Peyer's patch (tissue), 4 donors: ENCODE measurements around the gene NPDC1.

Experiments
- POLR2A ChIP-seq, 2 donors: fragments of 450-650 bp; IDR thresholded peaks; one replicate each; pipeline ENCODE4 v1.5.1; 2017; ENCODE audit warnings: antibody characterized with exemption in 2 of 2, mild to moderate bottlenecking in 2 of 2, moderate library complexity in 2 of 2
- TF ChIP-seq, protein P1 (sequence below), 6 experiments: fragments of 450-650 bp in 4 of 6; fragments of 200-600 bp in 2 of 6; sonication (generic) in 1 of 6; IDR thresholded peaks; one replicate each; pipeline ENCODE4 v1.5.1; 2017 to 2019; ENCODE audit warnings: antibody characterized with exemption in 6 of 6, mild to moderate bottlenecking in 3 of 6, moderate library complexity in 1 of 6

DNA sequence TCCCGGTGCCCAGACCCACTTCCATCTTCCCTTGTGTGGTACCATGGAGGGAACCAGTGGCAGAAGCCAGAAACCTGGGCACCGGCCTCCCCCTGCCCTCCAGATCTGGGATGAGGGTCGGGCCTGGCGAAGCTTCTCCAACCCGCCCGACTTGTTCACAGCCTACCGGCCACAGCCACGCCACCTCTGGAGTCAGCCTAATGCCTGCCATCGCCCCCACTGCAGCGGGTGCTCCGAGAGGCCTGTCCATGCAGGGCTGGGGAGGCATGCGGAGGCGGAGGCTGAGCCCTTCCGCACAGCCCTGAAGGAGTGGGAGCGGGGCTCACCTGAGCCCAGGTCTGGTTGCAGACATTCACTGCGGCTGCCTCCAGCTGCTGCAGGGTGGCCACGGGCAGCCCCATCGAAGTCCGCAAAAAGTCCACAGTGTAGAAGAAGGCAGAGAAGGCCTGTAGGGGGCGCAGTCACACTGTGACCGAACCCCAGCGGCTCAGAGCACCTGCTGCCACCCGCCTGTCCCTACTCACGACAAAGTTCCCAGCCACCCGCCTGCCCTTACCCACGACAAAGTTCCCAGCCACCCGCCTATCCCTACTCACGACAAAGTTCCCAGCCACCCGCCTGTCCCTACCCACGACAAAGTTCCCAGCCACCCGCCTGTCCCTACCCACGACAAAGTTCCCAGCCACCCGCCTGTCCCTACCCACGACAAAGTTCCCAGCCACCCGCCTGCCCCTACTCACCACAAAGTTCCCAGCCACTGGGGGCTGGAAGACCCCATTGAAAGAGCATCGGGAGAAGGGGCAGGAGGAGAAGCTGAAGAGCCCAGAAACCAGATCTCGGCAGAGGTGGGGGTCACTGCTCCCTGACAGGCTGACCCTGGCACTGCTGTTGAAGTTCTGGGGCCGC lies 3.8 kb upstream of the NPDC1 start:
- TF ChIP-seq, protein P1, sequence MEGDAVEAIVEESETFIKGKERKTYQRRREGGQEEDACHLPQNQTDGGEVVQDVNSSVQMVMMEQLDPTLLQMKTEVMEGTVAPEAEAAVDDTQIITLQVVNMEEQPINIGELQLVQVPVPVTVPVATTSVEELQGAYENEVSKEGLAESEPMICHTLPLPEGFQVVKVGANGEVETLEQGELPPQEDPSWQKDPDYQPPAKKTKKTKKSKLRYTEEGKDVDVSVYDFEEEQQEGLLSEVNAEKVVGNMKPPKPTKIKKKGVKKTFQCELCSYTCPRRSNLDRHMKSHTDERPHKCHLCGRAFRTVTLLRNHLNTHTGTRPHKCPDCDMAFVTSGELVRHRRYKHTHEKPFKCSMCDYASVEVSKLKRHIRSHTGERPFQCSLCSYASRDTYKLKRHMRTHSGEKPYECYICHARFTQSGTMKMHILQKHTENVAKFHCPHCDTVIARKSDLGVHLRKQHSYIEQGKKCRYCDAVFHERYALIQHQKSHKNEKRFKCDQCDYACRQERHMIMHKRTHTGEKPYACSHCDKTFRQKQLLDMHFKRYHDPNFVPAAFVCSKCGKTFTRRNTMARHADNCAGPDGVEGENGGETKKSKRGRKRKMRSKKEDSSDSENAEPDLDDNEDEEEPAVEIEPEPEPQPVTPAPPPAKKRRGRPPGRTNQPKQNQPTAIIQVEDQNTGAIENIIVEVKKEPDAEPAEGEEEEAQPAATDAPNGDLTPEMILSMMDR (IDR thresholded peaks at IDR 0.05) = peak in 4 of 6 experiments; percentile 44 to 76 (median 71)
- no peak for TF ChIP-seq POLR2A (IDR thresholded peaks at IDR 0.05)
